Liver (tissue), 3 donors: Measurements from ENCODE around the gene PLEKHA5.

Source experiments
- ATF3 ChIP-seq: IDR thresholded peaks from 2 replicates; pipeline ENCODE4 v1.6.1; 2016; ENCODE audit warnings: antibody characterized with exemption
- CTCF ChIP-seq: fragments of 150-350 bp; IDR thresholded peaks from 2 replicates; pipeline ENCODE4 v1.5.1; 2017; ENCODE audit warnings: improper control_type of control experiment, low read depth, low read length; ENCODE audit not compliant: missing input control
- FOXA1 ChIP-seq: IDR thresholded peaks from 2 replicates; pipeline ENCODE4 v1.6.1; 2016; ENCODE audit warnings: antibody characterized with exemption
- GABPA ChIP-seq, 2 donors: IDR thresholded peaks in 1 of 2; conservative IDR thresholded peaks in 1 of 2; 2 replicates each; pipeline ENCODE4 v1.6.1; 2016; ENCODE audit warnings: antibody characterized with exemption in 2 of 2, mild to moderate bottlenecking in 1 of 2, moderate library complexity in 1 of 2
- HNF4A ChIP-seq, 2 donors: conservative IDR thresholded peaks; 2 replicates each; pipeline ENCODE4 v1.6.1; 2016; ENCODE audit warnings: antibody characterized with exemption in 2 of 2, mild to moderate bottlenecking in 2 of 2
- MAX ChIP-seq: IDR thresholded peaks from 2 replicates; pipeline ENCODE4 v1.6.1; 2016; ENCODE audit warnings: antibody characterized with exemption
- RAD21 ChIP-seq, 2 donors: IDR thresholded peaks; 2 replicates each; pipeline ENCODE4 v1.6.1; 2016; ENCODE audit warnings: antibody characterized with exemption in 2 of 2, mild to moderate bottlenecking in 2 of 2
- SP1 ChIP-seq: IDR thresholded peaks from 2 replicates; pipeline ENCODE4 v1.6.1; 2018; ENCODE audit warnings: antibody characterized with exemption, mild to moderate bottlenecking
- TAF1 ChIP-seq: conservative IDR thresholded peaks from 2 replicates; pipeline ENCODE4 v1.6.1; 2016; ENCODE audit warnings: antibody characterized with exemption, mild to moderate bottlenecking
- ZBTB33 ChIP-seq: IDR thresholded peaks from 2 replicates; pipeline ENCODE4 v1.6.1; 2016; ENCODE audit warnings: antibody characterized with exemption
- donor health status: healthy.
- donor health status: healthy.

- no peak for TF ChIP-seq CTCF
- TF ChIP-seq ZBTB33: no peak
- TF ChIP-seq GABPA (IDR thresholded peaks at IDR 0.05 in 1 of 2, conservative IDR thresholded peaks at IDR 0.05 in 1 of 2): no peak
- no peak for TF ChIP-seq SP1
- TF ChIP-seq ATF3: no peak
- TF ChIP-seq HNF4A (conservative IDR thresholded peaks at IDR 0.05): no peak
- TF ChIP-seq RAD21 (IDR thresholded peaks at IDR 0.05): no peak
- no peak for TF ChIP-seq FOXA1
- TF ChIP-seq TAF1: no peak
- no peak for TF ChIP-seq MAX
Observed at GRCh38 chr12:19130224-19131024, 891 bp downstream of the PLEKHA5 start.
